NCI-H345 treated with DMSO at 0.1 percent for 48 hours (cell line): ENCODE data around the gene CLMP.

Experiments used
- DNase-seq: peaks from one replicate; lab custom pipeline; 2025; ENCODE audit not compliant: unreplicated experiment; lab: John Stamatoyannopoulos, UW

Gene CLMP

DNA sequence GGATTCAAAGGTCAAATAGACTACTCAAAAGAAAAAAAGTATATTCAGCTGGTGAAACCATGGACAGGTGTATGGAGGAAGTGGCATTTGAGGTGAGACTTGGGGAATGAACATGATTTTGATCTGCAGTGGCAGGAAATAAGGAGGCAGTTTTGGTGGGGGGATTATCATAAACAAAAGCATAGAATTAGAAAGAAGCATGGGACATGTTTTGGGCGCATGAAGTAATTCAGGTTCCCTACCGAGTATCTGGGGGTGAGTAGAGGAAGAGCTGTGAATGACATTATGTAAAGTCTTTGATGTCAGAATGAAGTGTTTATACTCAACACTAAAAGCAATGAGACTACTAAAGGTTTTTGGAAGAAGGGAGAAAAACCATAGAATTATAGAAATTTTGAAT, 3.1 kb downstream of the CLMP start:
- no peak for DNase-seq

DNA sequence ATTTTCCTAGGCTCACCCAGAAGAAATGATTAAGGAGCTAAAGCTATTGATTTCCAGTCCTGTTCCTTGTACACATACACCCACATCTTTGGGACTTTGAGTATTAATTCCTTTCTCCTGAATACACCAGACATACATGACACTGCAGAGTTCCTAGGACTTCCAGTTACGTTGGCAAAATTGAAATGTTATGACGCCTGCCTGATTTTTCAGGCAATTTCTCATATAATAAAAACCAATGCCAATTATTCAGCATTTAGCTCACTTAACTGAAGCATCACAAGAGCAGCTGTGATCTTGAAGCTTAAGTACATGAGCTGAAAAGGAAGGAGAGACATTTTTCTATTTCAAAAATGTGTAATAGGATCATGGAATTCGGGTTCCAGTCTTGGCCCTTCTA, 4.5 kb downstream of the CLMP start:
- no peak for DNase-seq

DNA sequence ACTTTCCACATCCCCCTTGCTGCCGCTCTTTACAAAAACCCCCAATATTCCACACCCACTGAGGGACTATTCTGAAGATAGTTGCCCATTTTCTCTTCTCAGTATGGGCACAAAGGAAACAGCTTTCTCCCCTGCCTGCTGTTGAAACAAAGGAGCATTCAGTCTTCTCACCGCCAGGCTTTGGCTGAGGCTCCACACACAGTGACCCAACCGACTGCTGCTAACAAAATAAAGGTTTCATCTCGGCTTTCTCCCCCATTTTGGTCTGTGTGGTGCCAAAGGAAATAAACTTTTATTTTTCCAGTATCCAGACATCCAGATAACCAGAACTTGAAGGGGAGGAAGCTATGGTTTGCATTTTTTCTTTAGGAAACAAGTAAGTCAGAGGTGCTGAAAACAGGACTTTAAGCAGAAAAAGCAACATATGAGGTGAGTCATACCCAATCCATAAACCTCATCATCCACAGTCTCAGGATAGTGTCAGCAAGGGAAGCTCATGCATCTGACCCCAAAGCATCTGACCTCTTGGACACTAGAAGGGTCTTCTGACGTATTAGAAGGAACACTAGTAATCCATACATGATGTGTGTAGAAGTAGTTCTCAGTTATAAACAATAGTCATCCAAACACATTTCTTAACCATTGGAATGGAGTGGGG, 6.4 kb downstream of the CLMP start:
- no peak for DNase-seq

DNA sequence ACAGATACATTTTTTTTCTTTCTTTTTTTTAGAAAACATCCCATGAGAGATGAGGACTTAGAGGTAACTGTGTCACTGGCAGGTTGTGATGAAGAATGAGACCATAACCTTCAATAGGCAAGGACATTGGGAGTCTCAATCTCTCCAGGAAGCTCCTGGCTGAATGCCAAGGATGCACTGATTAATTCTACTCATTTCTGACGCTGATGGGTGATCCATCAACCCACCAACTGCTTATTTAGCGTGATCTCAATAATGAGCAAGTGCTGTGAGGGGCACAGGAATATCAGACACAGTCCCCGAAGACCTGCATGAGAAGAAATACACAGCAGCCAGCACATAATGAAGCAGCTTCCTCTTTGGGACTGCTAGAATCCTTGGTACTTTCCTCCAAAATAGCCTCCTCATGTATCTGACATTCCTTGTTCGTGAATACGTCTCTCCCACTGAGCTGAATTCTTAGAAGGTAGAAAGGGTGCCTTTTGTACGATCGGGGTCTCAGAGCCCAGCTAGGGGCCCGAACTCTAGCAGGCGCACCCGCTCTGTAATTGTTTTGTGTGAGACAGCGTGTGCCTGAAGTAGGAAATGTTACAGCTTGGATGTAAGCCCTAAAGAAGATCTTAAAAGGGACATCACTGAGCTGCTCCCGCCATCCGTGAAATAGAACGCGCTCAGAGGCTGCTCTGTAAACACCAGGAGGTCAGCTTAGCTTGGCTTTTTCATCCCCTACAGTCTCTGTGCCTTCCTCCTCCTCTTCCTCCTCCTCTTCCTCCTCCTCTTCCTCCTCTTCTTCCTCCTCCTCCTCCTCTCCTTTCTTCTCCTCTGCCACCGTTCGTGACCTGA, 7.2 kb downstream of the CLMP start:
- DNase-seq, result no peak

DNA sequence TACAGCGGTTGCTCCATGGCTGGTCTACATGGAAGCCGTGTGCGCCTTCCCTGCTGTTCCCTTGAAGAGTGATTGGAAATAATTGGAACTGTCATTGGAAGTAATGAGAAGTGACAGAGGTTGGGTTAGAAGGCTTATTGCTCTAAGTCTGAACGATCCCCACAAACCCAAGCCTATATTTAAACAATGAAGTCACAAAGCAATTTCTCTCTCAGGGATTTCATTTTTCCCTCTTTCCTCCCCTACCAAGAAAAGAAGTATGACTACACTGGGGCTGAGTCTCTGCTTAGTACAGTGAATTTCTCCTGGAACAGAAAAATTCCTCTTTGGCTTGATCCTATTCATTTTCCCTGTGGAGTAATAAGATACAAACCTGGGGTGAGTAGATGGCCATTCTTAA, 7.8 kb downstream of the CLMP start:
- no peak for DNase-seq

DNA sequence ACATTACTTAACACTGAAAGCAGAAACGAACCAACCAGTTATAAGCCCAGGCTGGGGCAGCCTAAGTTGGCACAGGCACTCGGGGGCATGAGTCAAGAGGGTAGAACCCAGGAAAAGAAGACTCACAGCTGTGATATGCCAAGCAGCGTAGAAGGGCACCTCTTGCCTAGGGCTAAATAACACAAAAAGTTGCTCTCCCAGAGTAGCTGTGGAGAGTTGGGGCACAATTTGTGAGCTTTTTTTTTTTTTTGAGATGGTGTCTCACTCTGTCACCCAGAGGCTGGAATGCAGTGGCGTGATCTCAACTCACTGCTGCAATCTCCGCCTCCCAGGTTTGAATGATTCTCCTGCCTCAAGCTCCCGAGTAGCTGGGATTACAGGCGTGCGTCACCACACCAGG, 8.8 kb downstream of the CLMP start:
- DNase-seq, result no peak

DNA sequence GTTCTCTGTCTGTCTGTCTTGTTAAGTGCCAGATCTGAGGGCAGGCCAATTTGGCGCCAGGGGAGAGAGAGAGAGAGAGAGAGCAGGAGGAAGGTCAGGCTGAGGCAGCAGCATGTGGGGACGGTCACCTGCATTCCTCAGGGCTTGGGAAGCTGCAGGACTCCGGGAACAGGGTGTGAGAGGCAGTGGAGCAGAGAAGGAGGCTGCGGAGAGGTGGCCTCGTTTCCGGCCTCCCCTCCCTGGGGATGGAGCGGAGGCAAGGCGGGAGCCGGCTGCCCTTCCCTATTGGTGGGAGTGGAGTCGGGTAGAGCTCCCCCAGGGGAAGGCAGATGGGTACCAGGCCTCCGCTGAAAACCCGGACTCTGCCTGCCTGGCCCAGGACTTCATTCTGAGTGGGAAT, 9.7 kb downstream of the CLMP start:
- DNase-seq, result no peak

DNA sequence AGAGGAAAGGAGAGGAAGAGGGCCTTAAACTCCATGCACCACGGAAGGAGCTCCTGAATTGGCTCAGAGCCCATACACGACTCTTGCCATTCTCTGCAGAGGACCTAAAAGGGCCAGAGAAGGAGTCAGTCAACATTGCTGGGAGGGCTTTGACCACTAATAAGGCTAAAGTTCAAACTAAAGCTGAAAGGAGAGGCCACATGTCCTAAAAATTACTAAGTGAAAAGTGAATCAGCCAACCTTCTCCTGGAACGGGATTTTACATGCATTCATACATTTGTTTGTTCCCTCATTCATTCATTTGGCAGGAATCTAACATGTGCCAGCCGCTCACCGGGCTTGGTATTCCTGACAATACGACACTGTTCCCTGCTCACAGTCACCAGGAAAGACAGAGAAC, 10.5 kb downstream of the CLMP start:
- no peak for DNase-seq

DNA sequence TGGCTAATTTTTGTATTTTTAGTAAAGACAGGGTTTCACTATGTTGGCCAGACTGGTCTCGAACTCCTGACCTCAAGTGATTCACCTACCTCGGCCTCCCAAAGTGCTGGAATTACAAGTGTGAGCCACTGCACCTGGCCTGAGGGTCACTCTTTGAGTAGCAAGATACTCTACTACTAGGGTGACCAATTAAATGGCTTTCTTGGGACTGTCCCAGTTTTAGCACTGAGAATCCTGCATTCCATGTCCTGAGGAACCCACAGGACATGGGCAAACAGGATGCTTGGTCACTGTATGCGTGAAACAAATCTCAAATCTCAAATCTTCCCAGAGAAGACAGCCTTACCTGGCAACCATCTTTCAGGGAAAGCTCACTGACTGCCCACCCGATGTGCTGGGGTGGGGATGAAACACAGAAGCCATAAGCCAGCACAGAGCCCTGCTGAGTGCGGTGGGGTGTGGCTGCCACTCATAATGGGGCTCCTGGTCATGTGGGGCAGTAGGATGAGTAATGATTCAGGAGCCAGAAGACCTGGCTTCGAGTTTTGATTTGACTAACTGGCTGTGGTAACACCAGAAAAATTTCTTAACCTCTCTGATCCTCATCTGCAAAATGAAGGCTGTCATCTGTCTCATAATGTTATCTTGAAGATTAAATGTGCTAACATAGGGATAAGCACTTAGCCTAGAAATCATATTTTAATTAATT, 11.5 kb downstream of the CLMP start:
- no peak for DNase-seq

DNA sequence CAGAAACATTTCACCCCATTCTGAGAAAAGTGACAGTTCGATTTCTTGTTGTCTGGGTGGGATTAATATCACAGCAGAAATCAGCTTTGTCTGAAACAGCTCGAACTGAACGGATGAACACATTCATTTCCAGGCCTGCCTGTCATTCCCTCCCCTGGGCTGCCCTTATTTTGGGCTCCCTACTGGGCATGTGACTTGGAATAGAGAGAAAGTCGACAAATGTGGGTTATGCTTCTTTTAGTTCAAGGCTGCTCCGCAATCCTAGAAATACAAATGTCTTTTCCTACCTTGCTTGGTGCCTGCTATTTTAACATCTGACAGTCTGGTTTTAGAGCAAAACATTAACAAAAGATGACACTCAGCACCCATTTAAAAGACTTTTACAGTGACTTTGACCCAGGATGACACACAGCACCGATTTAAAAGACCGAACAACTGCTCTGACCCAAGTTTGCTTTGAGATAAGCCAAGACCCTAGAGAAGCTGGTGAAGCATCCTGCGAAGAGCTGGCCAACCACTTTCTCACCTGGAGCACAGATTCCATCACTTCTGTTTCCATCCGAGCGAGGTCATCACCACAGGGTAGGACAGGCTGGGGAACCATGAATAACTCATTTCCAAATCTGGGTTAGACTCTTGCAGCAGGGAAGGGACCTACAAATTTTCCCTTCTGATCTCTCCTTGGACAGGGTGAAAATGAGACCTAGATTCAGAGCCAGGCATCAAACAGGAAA, 13.1 kb downstream of the CLMP start:
- no peak for DNase-seq

DNA sequence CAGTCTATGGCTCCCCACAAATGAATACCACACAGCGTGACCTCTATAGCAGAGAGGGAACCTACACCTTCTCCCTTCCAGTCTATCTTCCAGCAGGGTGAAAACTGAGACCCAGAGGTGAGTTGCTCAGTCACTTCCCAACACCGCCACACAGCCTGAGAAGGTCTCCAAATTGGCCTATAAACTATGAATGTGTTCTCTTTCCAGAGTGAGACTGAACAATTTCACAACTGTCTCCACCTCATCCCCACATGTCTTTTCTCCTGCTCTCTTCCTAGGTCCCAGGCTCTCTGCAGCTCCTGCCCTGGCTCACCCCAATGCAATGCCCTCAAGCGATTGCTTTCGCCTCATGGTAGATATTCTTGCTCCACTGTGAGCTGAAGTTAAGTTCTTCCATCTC, 14.0 kb downstream of the CLMP start:
- no peak for DNase-seq

DNA sequence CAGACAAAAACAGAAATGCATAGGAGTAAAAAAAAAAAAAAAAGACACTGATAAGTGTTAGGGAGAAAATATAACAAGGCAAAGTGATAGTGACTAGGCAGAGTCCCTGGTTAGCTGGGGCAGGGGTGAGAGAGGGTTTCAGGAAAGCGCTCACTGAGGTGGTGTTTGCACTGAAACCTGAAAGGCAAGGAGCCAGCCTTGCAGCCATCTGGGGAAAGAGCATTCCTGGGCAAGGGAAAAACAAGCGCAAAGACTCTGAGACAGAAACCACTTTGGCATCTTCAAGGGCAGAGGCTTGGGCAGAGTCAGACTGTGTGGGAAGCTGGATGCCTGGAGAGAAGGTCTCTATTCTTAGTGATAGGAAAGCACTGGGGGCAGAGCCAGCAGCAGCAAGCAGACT, 14.5 kb downstream of the CLMP start:
- DNase-seq, result no peak

DNA sequence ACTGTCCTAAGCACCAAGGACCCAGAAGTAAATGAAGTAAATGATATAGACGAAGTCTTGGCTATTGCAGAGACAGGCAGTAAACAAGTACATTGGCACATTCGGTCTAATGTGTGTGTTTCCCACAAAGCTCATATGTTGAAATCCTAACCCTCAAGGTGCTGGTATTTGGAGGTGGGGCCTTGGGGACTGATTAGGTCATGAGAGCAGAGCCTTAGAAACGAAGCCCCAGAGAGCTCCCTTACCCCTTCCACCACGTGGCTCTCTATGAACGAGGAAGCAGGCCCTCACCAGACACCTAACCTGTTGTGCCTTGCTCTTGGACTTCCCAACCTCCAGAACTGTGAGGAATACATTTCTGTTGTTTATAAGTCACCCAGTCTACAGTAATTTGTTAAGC, 14.9 kb downstream of the CLMP start:
- DNase-seq, result no peak

DNA sequence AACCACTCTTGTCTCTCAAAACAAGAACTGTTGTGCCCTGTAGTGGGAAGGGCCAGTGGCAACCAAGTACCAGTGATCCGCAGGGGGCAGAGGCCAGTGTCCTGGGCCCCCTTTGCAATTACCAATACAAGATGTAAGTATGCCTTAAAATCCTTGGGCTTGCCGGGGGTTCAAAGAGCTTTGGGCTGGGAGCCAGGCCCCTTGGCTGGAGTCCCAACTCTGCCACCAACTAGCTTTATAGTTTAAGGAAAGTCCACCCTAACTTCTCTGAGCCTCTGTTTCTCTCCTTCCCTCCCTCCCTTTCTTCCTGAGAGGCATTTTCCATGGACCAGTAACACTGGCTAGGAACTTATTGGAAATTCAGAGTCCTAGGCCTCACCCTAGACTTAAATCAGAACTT, 15.5 kb downstream of the CLMP start:
- no peak for DNase-seq

DNA sequence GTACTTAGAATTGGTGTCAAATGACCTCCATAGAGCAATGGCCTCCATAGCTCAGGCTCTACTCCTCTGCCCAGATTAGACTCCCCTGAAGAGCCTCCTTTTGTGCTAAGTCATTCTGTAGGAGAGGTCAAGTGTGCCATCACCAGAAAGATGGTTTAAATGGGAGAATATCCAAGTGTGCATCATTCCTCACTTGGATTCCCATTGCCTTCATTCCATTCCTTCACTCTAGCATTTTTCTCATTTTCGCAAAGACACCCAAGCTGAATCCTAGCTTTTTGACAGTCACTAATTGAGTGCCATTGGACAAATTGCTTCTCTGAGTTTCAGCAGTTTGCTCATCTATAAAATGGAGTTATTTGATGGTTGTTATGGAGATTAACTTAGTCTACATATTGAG, 16.9 kb downstream of the CLMP start:
- DNase-seq, result no peak

DNA sequence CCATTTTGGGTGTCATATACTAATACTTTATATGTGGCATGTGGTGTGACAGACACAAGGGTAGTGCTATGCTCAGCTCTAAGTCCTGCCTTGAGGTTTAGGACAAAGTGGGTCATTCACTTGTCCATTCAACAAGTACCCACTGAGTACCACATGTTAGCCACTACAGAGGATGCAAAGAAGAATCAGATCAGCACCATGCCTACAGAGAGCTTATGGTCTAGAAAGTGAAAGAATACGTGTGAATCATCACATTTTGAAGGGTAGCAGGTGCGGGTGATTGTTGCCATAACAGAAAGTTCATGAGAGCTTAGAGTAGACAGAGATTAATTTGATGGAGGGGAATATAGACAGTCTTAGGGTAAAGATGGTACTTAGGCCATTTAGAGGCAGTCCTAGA, 18.3 kb downstream of the CLMP start:
- DNase-seq, result no peak

DNA sequence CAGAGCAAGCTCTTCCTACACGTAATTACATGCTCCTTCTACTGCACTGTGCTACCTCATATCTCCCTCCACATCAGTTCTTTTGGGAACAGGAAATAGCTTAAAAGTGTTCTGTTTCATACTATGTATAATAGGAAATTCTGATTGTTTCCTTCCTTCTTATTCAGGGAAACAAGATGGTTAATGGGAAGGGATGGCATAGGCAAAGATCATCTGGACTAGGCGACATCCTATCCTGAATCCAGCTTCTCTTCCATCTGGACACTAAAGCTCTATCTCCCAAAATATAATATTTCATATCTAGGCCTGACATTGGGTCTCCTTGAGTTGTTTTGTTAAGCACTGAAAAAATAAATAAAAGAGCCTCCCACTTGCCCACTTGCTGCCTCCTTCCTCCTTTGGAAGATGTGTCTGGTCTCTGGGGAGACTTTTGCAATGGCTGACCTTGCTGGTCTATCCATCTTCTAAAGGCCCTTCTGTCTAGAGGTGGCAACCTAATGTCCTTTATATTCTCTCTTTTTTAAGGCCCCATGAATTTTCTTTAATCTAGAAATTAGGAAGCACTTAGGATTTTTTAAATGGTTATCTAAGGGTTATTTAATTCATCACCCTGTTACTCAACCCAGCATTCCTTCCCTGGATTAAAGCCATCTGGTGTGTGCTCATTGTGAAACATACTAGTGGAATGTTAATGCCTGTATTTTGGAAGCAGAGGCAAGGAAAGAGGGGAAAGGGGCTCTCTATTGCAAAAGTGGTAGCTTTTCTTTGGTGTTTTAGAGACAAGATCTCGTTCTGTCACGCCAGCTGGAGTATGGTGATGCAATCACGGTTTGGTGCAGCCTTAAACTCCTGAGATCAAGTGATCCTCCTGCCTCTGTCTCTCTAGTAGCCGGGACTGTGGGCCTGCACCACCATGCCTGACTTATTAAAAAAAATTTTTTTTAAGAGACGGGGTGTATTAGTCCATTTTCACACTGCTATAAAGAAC, 20.6 kb downstream of the CLMP start:
- DNase-seq, result no peak

DNA sequence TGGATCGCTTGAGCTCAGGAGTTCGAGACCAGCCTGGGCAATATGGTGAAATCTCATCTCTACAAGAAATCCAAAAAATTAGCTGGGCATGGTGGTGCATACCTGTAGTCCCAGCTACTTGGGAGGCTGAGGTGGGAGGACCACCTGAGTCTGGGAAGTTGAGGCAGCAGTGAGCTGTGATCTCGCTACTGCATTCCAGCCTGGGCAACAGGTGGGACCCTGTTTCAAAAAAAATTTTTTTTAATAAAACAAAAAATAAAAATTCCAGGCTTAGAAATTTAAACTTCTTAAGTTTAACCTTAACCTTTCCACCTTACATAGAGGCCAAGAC, 21.2 kb downstream of the CLMP start:
- no peak for DNase-seq

DNA sequence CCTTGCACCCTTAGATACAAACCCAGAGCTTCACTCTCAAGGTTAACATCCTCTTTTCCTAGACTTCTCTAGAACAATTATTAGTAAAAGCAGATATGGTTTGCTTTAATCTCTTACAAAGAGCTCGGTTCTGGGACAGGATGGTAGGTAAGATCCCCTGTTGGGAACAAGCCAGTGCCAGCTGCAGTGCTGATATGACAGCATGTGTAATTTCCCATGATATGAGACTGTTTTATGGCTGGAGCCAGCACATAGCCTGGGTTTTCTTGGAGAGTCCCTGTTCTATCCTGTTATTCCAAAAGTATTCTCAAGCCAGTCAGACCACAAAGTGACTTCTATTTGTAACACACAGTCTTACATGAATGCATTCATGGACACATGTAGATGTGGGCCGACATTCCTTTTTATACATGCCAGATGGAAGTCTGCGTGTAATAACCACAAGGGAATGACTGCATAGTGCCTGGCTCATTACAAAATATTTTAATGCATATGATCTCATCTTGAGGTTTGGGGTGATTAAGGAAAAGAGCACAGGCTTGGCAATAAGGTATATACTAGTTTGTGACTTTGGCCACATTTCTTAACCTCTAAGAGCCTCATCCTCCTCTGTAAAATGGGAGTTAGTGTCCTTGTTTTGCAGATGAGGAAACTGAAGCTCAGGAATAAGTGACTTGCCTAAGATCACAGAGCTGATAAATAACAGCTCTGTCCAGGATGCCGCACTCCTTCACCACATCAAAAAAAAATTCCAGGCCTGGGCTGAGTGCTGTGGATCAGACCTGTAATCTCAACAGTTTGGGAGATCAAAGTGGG, 21.8 kb downstream of the CLMP start:
- no peak for DNase-seq

DNA sequence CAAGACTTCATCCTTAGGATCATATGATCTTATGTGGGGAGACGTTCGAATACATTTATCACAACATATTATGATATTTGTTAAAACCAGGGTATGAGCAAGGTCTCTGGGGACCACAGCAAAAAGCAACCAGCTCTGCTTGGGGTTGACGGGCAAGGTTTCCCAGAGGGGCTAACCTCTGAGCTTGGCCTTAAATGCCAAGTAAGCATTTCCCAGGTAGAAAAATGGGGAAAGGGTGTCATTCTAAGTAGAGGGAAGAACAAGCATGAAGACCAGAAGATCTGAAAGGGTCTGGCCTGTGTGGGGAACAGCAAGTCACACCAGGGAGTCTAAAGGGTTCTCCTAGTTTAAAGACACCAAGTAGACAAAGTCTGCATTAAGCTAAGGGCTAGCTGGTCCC, 24.1 kb downstream of the CLMP start:
- DNase-seq, result no peak
